ENCODE results near the gene RAB25. TPM values are rescaled to one million over a fixed set of nuclear protein-coding genes. Genes with fewer than 3 reads are reported as not detected.

The RAB25 gene
- total and polyA plus RNA-seq, 2 of the 13 experiments (the other 11 are each of a cell fraction or from before 2014, with no cell fraction given) = 0.20 to 0.22 TPM

- 0 out of 2 replicates have a peak, but pooled peaks have one; percentile 36 for TF ChIP-seq MTERF4 (CRISPR knock-in tag; IDR thresholded peaks at IDR 0.05)
- no peak for TF ChIP-seq ZNF317 (CRISPR knock-in tag; IDR thresholded peaks at IDR 0.05)
- no peak for TF ChIP-seq NKX3-1 (CRISPR knock-in tag; IDR thresholded peaks at IDR 0.05)
- TF ChIP-seq RNF219 (CRISPR knock-in tag; IDR thresholded peaks at IDR 0.05) = no peak
- TF ChIP-seq RXRB (CRISPR knock-in tag; IDR thresholded peaks at IDR 0.05; ENCODE audit: borderline replicate concordance) = 0 out of 2 replicates have a peak, but pooled peaks have one; percentile 22
- TF ChIP-seq KLF9 (CRISPR knock-in tag; IDR thresholded peaks at IDR 0.05; ENCODE audit: low read depth) = no peak
- no peak for TF ChIP-seq HINFP (CRISPR knock-in tag; IDR thresholded peaks at IDR 0.05; ENCODE audit: low read depth)
- TF ChIP-seq MLLT10 (CRISPR knock-in tag; IDR thresholded peaks at IDR 0.05) = no peak
- TF ChIP-seq GATAD2A (CRISPR knock-in tag; IDR thresholded peaks at IDR 0.05) = peak; percentile 53
- no peak for TF ChIP-seq ZMAT5 (CRISPR knock-in tag; IDR thresholded peaks at IDR 0.05; ENCODE audit: borderline replicate concordance, low read depth)
- no peak for TF ChIP-seq SP2 (CRISPR knock-in tag; IDR thresholded peaks at IDR 0.05)
- TF ChIP-seq CREB3 (CRISPR knock-in tag; IDR thresholded peaks at IDR 0.05) = no peak
- no peak for TF ChIP-seq GMEB1 (CRISPR knock-in tag; IDR thresholded peaks at IDR 0.05; ENCODE audit: borderline replicate concordance)
- no peak for TF ChIP-seq ZNF773 (CRISPR knock-in tag; IDR thresholded peaks at IDR 0.05; ENCODE audit: borderline replicate concordance)
- no peak for TF ChIP-seq RARG (CRISPR knock-in tag; IDR thresholded peaks at IDR 0.05; ENCODE audit: low read depth)
- no peak for TF ChIP-seq NFIB (CRISPR knock-in tag; IDR thresholded peaks at IDR 0.05; ENCODE audit: borderline replicate concordance)
- TF ChIP-seq ZNF367 (CRISPR knock-in tag; IDR thresholded peaks at IDR 0.05; ENCODE audit: borderline replicate concordance) = no peak
- TF ChIP-seq SAFB2 (CRISPR knock-in tag; IDR thresholded peaks at IDR 0.05; ENCODE audit: borderline replicate concordance, low read depth) = no peak
- no peak for TF ChIP-seq ZNF570 (CRISPR knock-in tag; IDR thresholded peaks at IDR 0.05; ENCODE audit: borderline replicate concordance)
- no peak for TF ChIP-seq FUBP1 (CRISPR knock-in tag; IDR thresholded peaks at IDR 0.05; ENCODE audit: borderline replicate concordance)
Measured at GRCh38 chr1:156025876-156026275, 35.1 kb upstream of the RAB25 start (continued).
